HG03575 (cell line): ENCODE measurements around the gene PGP.

Experiments used
- ATAC-seq: cut with Tn5 transposase; IDR thresholded peaks from one replicate; pipeline ENCODE4 v1.9.1; 2021; ENCODE audit not compliant: unreplicated experiment, insufficient number of reproducible peaks, low FRiP score; ENCODE audit errors: extremely low read depth

PGP gene

GRCh38 chr16:2226918-2227317, 12.3 kb upstream of the PGP start:
- ATAC-seq = no peak

- no peak for ATAC-seq
Observed at GRCh38 chr16:2226245-2226793, 11.7 kb upstream of the PGP start.

GRCh38 chr16:2223942-2224486, 9.4 kb upstream of the PGP start:
- ATAC-seq = no peak

- peak; percentile 66 for ATAC-seq
Observed at GRCh38 chr16:2223221-2223941, 8.7 kb upstream of the PGP start, which contains the start of gene E4F1. TSS of gene E4F1 (plus strand) at chr16:2223591. CDS start at chr16:2223614, 23 bp downstream.

GRCh38 chr16:2216330-2216729, 1.7 kb upstream of the PGP start:
- no peak for ATAC-seq

GRCh38 chr16:2213817-2214718, 572 bp downstream of the PGP start:
- ATAC-seq = no peak

- no peak for ATAC-seq
Observed at GRCh38 chr16:2212362-2213324, 2.0 kb downstream of the PGP start.

- ATAC-seq = no peak
Observed at GRCh38 chr16:2211923-2212347, 2.7 kb downstream of the PGP start.

GRCh38 chr16:2210386-2211365, 4.0 kb downstream of the PGP start, which contains the start of gene BRICD5:
TSS of gene BRICD5 (minus strand) at chr16:2210863. CDS start at chr16:2210833, 30 bp downstream.
- no peak for ATAC-seq

GRCh38 chr16:2210009-2210332, 4.7 kb downstream of the PGP start:
- no peak for ATAC-seq

- ATAC-seq = no peak
Observed at GRCh38 chr16:2209258-2210008, 5.2 kb downstream of the PGP start.

GRCh38 chr16:2208772-2209171, 5.9 kb downstream of the PGP start:
- ATAC-seq = no peak

GRCh38 chr16:2208308-2208707, 6.3 kb downstream of the PGP start:
- ATAC-seq = no peak

GRCh38 chr16:2207872-2208271, 6.8 kb downstream of the PGP start:
- no peak for ATAC-seq

- ATAC-seq = no peak
Observed at GRCh38 chr16:2206780-2207433, 7.7 kb downstream of the PGP start.

GRCh38 chr16:2206420-2206779, 8.2 kb downstream of the PGP start:
- ATAC-seq = no peak
